Activated CD8-positive, alpha-beta memory T cell treated with anti-CD3 and anti-CD28 coated beads for 1 hour (primary cell): Measurements from ENCODE around the gene TMEM238.

Experiments used
- DNase-seq, 2 donors: peaks; one replicate each; pipeline ENCODE4 v3.0.0-alpha.2; 2020; ENCODE audit warnings: low read depth in 1 of 2; ENCODE audit errors: extremely low read depth in 1 of 2

Gene TMEM238

DNA sequence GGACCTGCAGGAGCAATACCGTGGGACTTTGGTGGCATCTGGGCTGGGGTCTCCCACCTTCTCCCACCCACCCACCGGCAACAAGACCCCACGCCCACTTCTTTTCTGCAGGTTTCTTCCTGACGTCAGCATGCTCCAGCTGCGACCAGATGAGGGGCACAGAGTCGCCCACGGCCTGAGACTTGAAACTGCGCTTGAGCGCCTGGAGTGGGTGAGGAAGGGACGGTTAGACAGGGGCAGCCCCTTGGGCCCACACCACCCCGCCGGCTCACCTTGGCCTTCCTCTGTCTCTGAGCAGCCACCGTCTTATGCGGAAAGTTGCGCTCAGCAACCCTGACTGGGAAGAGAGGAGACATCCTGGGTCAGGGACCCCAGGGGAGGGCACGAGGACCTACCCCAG, 23.2 kb downstream of the TMEM238 start:
- no peak for DNase-seq

DNA sequence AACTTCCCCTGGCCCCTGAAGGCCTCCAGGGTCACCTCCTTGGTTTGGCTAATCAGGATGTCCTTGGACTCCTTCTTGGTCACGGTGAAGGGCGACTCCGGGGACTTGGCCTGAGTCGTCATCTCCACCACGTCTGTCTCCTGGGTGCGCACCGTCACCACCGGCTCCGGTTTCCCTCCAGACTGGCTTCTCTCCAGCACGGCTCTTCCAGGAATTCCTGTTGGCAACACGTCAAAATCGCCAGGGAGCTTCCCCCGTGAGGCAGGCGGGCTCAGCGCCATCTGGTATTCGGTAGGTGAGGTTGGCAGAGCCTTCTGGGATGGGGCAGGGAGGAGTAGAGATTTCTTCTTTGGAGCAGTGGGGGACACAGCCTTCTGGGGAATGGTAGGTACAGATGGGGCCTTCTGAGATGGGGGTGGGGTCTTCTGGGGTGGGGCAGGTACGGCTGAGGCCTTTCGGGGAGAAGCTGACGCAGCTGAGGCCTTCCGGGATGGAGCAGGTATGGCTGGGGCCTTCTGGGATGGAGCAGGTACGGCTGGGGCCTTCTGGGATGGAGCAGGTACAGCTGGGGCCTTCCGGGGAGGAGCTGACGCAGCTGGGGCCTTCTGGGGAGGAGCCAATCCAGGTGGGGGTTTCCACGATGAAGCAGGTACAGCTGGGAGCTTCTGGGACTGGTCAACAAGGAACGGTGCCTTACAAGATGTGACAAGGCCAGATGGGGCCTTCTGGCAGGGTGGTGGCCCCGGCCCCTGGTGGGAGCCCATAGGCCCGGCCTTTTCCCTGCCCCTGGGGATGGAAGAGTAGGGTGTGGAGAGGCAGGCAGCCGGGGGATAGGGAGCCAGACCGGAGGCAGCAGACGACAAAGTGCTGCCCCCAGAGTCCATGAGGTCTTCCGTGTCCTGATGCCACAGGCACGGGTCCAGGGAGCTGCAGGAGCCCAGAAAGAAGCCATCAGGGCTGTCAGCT, 24.9 kb downstream of the TMEM238 start:
- DNase-seq: no peak

DNA sequence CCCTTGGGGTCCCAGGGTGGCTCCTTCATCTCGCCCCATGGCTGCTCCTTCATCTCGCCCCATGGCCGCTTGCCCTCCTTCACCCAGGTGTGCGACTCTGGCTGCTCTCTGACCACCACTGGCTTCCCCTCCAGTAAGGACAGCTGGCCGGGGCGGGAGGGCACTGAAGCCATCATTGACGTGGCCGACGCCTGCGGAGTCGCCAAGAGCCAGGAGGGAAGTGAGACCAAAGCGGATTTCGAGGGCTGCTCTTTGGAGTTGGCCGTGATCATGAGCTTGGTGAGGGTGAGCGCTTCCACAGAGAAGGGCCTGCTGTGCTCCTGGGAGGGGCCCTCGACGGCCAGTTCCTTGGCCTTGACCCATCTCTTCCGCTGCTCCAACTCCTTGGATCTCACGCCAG, 25.6 kb downstream of the TMEM238 start:
- DNase-seq: no peak

- DNase-seq: no peak
Measured at GRCh38 chr19:55355213-55355821, 28.8 kb downstream of the TMEM238 start.

DNA sequence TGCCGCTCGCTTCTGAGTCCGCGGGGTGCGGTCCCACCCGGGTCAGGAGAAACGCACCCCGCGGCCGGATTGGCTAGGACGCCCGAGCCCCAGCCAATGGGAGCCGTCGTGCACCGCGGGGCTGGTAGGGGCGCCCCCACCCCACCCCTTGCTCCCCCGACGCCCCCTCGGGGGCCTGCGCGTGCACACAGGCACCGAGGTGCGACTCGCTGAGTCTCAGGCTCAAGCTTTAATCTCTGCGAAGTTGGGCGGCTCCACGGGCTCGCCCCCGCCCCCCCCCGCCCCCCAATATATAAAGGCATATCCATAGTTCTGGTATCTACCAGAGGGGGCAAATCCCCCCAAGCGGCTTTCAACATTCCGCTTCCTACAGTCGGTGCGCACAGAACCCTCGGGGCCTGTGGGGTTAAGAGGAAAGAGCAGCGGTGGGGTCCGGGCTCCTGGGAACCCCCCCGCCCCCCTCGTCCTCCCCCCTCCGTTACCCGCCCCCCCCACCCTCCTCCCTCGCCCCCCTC, 29.3 kb downstream of the TMEM238 start, which contains the start of gene COX6B2:
Gene COX6B2 (minus strand): TSS at position 22 of the 515 bp plus-strand sequence. CDS start 198 bp downstream, outside the sequence.
- no peak for DNase-seq

- DNase-seq: peak in 1 of 2 donors; percentile 49
Measured at GRCh38 chr19:55353803-55354697, 30.0 kb downstream of the TMEM238 start.

- no peak for DNase-seq
Measured at GRCh38 chr19:55353356-55353802, 30.7 kb downstream of the TMEM238 start.

- no peak for DNase-seq
Measured at GRCh38 chr19:55352549-55353145, 31.4 kb downstream of the TMEM238 start.

- DNase-seq: no peak
Measured at GRCh38 chr19:55352040-55352439, 32.1 kb downstream of the TMEM238 start.

GRCh38 chr19:55350620-55351315, 33.3 kb downstream of the TMEM238 start:
- DNase-seq: no peak

GRCh38 chr19:55348317-55349034, 35.6 kb downstream of the TMEM238 start:
- DNase-seq: no peak

GRCh38 chr19:55347442-55348009, 36.6 kb downstream of the TMEM238 start:
- no peak for DNase-seq

- no peak for DNase-seq
Measured at GRCh38 chr19:55346725-55347441, 37.2 kb downstream of the TMEM238 start.

GRCh38 chr19:55345818-55346724, 38.0 kb downstream of the TMEM238 start:
- DNase-seq: no peak

DNA sequence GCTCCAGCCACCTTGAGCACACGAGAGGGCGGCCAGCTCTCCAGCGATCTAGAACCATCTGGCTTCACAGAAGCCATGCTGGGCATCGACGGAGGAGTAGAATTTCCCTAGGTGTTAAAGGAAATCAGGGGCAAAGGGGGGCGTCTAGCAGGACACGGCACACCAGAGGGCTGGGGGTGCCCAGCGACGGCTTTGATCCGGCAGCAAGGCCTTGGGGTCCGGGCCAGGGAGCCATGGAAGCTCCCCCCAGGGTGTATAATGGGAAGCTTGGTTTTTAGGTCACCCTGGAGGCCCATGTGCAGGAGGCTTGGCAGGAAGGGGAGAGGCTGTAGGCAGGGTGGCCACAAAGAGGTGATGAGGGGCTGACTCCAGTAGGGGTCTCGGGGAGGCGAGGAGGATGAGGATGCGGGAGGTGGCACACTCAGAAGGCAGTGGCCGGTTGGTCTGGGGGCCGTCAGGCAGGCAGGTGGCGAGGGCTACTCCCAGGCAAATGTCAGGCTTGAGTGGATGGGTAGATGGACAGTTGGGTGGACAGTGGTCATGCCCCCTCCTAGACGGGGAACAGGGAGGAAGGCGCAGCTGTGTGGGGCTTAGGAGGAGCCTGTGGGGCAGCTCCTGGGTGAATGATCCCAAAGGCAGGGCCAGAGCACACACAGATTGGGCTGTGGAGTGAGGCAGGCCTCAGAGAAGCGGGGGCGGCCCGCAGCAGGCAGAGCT, 38.8 kb downstream of the TMEM238 start:
- no peak for DNase-seq

DNA sequence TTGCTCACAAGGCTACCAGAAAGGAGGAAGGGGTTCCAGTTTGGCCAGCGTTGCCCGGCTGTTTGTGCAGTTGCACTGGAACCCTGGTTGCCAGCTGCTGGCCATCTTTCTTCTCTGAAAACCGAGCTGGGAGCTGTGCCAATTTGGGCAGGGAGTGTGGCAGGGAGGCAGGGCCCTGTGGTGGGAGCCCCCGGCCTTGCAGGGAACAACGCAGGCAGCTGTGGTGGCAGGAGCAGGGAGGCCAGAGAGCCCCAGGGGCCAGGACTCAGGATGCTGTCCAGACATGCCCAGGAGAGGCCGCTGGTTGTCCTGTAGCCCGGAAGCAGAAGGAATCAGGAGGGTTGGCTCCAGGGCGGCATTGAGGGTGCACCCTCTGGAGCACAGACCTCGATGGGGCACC, 39.6 kb downstream of the TMEM238 start:
- no peak for DNase-seq
